ENCODE data around the gene FBXW4.

GRCh38 chr10:101631821-101632475 is 63.0 kb downstream of the FBXW4 start:
- no peak for TF ChIP-seq CTCF (conservative IDR thresholded peaks at IDR 0.05; ENCODE audit: low read length)
- no peak for TF ChIP-seq EZH2phosphoT487 (IDR thresholded peaks at IDR 0.05; ENCODE audit: borderline replicate concordance, low read depth, low read length)
